Measurements from ENCODE around the gene ZNF280D. TPM values are rescaled to one million over a fixed set of nuclear protein-coding genes. Genes with fewer than 3 reads are reported as not detected.

ZNF280D gene
- total and polyA plus RNA-seq, 2 of the 8 experiments (the other 6 are each of a cell fraction or from before 2014, with no cell fraction given): 7.4 to 27.5 TPM

DNA sequence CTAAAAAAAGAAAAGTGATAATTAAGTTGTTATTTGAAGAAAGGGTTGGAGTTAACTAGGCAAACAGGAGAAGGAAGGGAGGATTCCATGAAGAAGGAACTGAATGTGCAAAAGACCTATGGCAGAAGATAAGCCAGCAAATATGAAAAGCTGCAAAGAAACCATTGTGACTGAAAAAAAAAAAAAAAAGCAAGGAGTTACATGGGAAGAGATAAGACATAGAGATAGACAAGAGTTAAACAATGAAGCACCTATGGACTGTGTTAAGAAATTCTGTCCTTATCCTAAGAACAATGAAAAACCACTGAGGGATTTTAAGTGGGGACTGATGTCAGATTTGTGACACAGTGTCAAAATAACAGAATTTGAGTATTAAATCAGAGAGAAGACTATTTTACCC, 17.0 kb downstream of the ZNF280D start:
- no peak overlapping the region for H4K91ac ChIP-seq (replicated peaks; ENCODE audit: insufficient read length, low read length)
- H2BK12ac ChIP-seq (ENCODE audit: low read depth, low read length): no peak overlapping the region
- POLR2A ChIA-PET (ENCODE audit: partially characterized antibody): no interaction called here
- no peak for FAIRE-seq
- no peaks in the 10 kb centered on the region for H4K20me1 ChIP-seq (replicated peaks in 1 of 2; ENCODE audit: control insufficient read depth in 1 of 2, insufficient read depth in 2 of 2, low read length in 2 of 2)
- H3K4me2 ChIP-seq (ENCODE audit: insufficient read depth in 1 of 2, low read depth in 2 of 2, low read length in 2 of 2): no peak overlapping the region
- H3K9ac ChIP-seq (replicated peaks in 1 of 4; ENCODE audit: extremely low read depth in 1 of 4, low read depth in 3 of 4, low read length in 3 of 4): no peak overlapping the region
- CTCF ChIA-PET (ENCODE audit: partially characterized antibody): interaction anchor here (1.1 kb wide), 1 partner anchor 225 kb away, joined by 5 read pairs; no protein-coding TSS in a partner anchor
- no peak overlapping the region for H2BK15ac ChIP-seq (ENCODE audit: low read length)
- no peaks in the 10 kb centered on the region for H3K23me2 ChIP-seq (ENCODE audit: low read depth, low read length)
- no peaks in the 10 kb centered on the region for H3K4me1 ChIP-seq (replicated peaks in 1 of 4; ENCODE audit: control insufficient read depth in 3 of 4, insufficient read depth in 4 of 4, low read length in 3 of 4)
- H3K79me1 ChIP-seq (ENCODE audit: low read depth, low read length): no peaks in the 10 kb centered on the region; the same call in none of the 2 replicates
- H4K8ac ChIP-seq (ENCODE audit: extremely low read depth, insufficient read depth, low read length): no peak overlapping the region
- H3K27me3 ChIP-seq (replicated peaks in 1 of 4; ENCODE audit: control insufficient read depth in 3 of 4, extremely low read depth in 1 of 4, insufficient read depth in 3 of 4, low read length in 3 of 4): no peaks in the 10 kb centered on the region
- no peak overlapping the region for H2BK20ac ChIP-seq (ENCODE audit: low read length)
- no peak overlapping the region for H3K14ac ChIP-seq (ENCODE audit: insufficient read length)
- no peak overlapping the region for H3K56ac ChIP-seq (replicated peaks; ENCODE audit: insufficient read length, low read depth, low read length)
- no peak overlapping the region for H2BK5ac ChIP-seq (ENCODE audit: low read depth, low read length)
- no peak overlapping the region for H3K18ac ChIP-seq (ENCODE audit: extremely low read depth, low read length)
- H3K23ac ChIP-seq (ENCODE audit: insufficient read length): no peak overlapping the region
- H2BK120ac ChIP-seq (replicated peaks; ENCODE audit: low read depth, low read length): no peak overlapping the region
- DNase-seq (ENCODE audit: low read depth in 1 of 2, low spot score in 2 of 2): no peak
- H3K4me3 ChIP-seq (ENCODE audit: extremely low read depth in 1 of 4, insufficient read depth in 2 of 4, low read depth in 3 of 4, low read length in 4 of 4): no peak overlapping the region
- H4K5ac ChIP-seq (ENCODE audit: insufficient read length, low read depth, low read length): no peak overlapping the region
- no peak overlapping the region for H2AFZ ChIP-seq (ENCODE audit: low read length)
- no peaks in the 10 kb centered on the region; a peak in 1 of 8 replicates for H3K36me3 ChIP-seq (ENCODE audit: control insufficient read depth in 2 of 4, insufficient read depth in 4 of 4, low read length in 3 of 4)
- no peak overlapping the region for H3K27ac ChIP-seq (ENCODE audit: low read depth, low read length)
- no peaks in the 10 kb centered on the region for H3K9me3 ChIP-seq (ENCODE audit: insufficient read depth in 2 of 2, low read depth in 1 of 2, low read length in 1 of 2)
- H3K79me2 ChIP-seq (ENCODE audit: control insufficient read depth in 1 of 2, insufficient read depth in 2 of 2, low read length in 2 of 2): peaks cover 0 to 75% of the 10 kb centered on the region in 2 experiments; a peak in 2 of 4 replicates
- H3K4ac ChIP-seq (replicated peaks; ENCODE audit: insufficient read length, low read depth, low read length): no peak overlapping the region
- no peak overlapping the region for H2AK5ac ChIP-seq (ENCODE audit: low read depth, low read length)
- no peak for TF ChIP-seq BRCA1 (IDR thresholded peaks at IDR 0.05; ENCODE audit: low read depth, low read length)
- TF ChIP-seq KDM4A (IDR thresholded peaks at IDR 0.05; ENCODE audit: low read depth, low read length, severe bottlenecking): no peak
- TF ChIP-seq EGR1 (IDR thresholded peaks at IDR 0.05; ENCODE audit: borderline replicate concordance, low read depth, low read length): no peak
- TF ChIP-seq RBBP5 (IDR thresholded peaks at IDR 0.05; ENCODE audit: borderline replicate concordance, low read depth, low read length): no peak
- no peak for TF ChIP-seq ASH2L (IDR thresholded peaks at IDR 0.05; ENCODE audit: low read length)
- TF ChIP-seq SP4 (IDR thresholded peaks at IDR 0.05; ENCODE audit: low read length): no peak
- no peak for TF ChIP-seq SRF (IDR thresholded peaks at IDR 0.05; ENCODE audit: low read depth, low read length)
- TF ChIP-seq SIN3A (conservative IDR thresholded peaks at IDR 0.05 in 1 of 2, IDR thresholded peaks at IDR 0.05 in 1 of 2; ENCODE audit: low read depth in 1 of 2, low read length in 2 of 2): no peak
- TF ChIP-seq RXRA (IDR thresholded peaks at IDR 0.05; ENCODE audit: insufficient read depth, low read depth, low read length): no peak
- no peak for TF ChIP-seq JUN (IDR thresholded peaks at IDR 0.05; ENCODE audit: low read depth, low read length)
- TF ChIP-seq, protein P1, sequence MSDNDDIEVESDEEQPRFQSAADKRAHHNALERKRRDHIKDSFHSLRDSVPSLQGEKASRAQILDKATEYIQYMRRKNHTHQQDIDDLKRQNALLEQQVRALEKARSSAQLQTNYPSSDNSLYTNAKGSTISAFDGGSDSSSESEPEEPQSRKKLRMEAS (IDR thresholded peaks at IDR 0.05): no peak
- no peak for TF ChIP-seq GTF2F1 (IDR thresholded peaks at IDR 0.05; ENCODE audit: borderline replicate concordance, low read depth, low read length)
- TF ChIP-seq E2F6 (IDR thresholded peaks at IDR 0.05): no peak
- no peak for TF ChIP-seq SP2 (IDR thresholded peaks at IDR 0.05; ENCODE audit: low read length)
- TF ChIP-seq TCF12 (IDR thresholded peaks at IDR 0.05; ENCODE audit: low read depth, low read length): no peak
- no peak for TF ChIP-seq ZNF274 (IDR thresholded peaks at IDR 0.05; ENCODE audit: borderline replicate concordance, extremely low read depth, low read length)

All from H1 (cell line).